CD14-positive monocyte (primary cell): ENCODE measurements around the gene PAQR5. TPM values are rescaled to one million over a fixed set of nuclear protein-coding genes. Genes with fewer than 3 reads are reported as not detected.
A peak's percentile ranks its signal among the peaks of the same experiment; 100 is the strongest.

ENCODE experiments used
- DNase-seq, 3 donors: peaks; one replicate each; pipeline ENCODE4 v3.0.0-alpha.2; 2011 to 2022
- H2AFZ ChIP-seq: 2 replicates; pipeline ENCODE4 v1.6.0; 2012; ENCODE audit warnings: mild to moderate bottlenecking, low read depth, low read length, inconsistent platforms; ENCODE audit not compliant: insufficient read depth, poor library complexity, severe bottlenecking
- H3K27ac ChIP-seq, 2 donors: 1 replicate in 1 of 2; 2 replicates in 1 of 2; pipeline ENCODE4 v1.5.1; 2012 to 2013; ENCODE audit warnings: low read length in 2 of 2, control low read depth in 1 of 2, inconsistent platforms in 1 of 2, low read depth in 1 of 2, mild to moderate bottlenecking in 1 of 2
- H3K27me3 ChIP-seq, 2 donors: one replicate each; pipeline versions ENCODE4 v1.6.0 to v1.6.1; 2011 to 2013; ENCODE audit warnings: low read length in 2 of 2; ENCODE audit not compliant: control insufficient read depth in 2 of 2, insufficient read depth in 2 of 2
- H3K36me3 ChIP-seq, 2 donors: replicated peaks in 1 of 2; 1 replicate in 1 of 2; 2 replicates in 1 of 2; pipeline versions ENCODE4 v1.5.1 to v1.6.1; 2012 to 2013; ENCODE audit warnings: low read length in 2 of 2, control low read depth in 1 of 2, inconsistent platforms in 1 of 2, mild to moderate bottlenecking in 1 of 2; ENCODE audit not compliant: insufficient read depth in 2 of 2, control insufficient read depth in 1 of 2
- H3K4me1 ChIP-seq, 2 donors: 1 replicate in 1 of 2; 2 replicates in 1 of 2; pipeline versions ENCODE4 v1.5.1 to v1.6.1; 2012 to 2013; ENCODE audit warnings: low read length in 2 of 2, control low read depth in 1 of 2, inconsistent platforms in 1 of 2, mild to moderate bottlenecking in 1 of 2, moderate library complexity in 1 of 2; ENCODE audit not compliant: insufficient read depth in 2 of 2, control insufficient read depth in 1 of 2
- H3K4me2 ChIP-seq: replicated peaks from 2 replicates; pipeline ENCODE3; 2012; ENCODE audit warnings: low read length, moderate library complexity, mild to moderate bottlenecking; ENCODE audit not compliant: poor library complexity, severe bottlenecking; ENCODE audit errors: extremely low read depth
- H3K4me3 ChIP-seq, 3 experiments: fragments of 200-600 bp in 1 of 3; sonication (generic) in 1 of 3; replicated peaks in 1 of 3; 1 replicate in 2 of 3; 2 replicates in 1 of 3; pipeline ENCODE4 v1.5.1; 2011 to 2013; ENCODE audit warnings: low read length in 3 of 3, mild to moderate bottlenecking in 3 of 3, control low read depth in 2 of 3, low read depth in 2 of 3, inconsistent platforms in 1 of 3, moderate library complexity in 1 of 3
- H3K79me2 ChIP-seq: 2 replicates; pipeline ENCODE4 v1.6.0; 2012; ENCODE audit warnings: mild to moderate bottlenecking, control low read depth, inconsistent platforms, low read length, moderate library complexity; ENCODE audit not compliant: insufficient read depth
- H3K9ac ChIP-seq: 2 replicates; pipeline ENCODE4 v1.6.0; 2017; ENCODE audit warnings: low read length, mild to moderate bottlenecking; ENCODE audit not compliant: insufficient read depth, poor library complexity, severe bottlenecking
- H3K9me3 ChIP-seq, 2 donors: replicated peaks in 1 of 2; 1 replicate in 1 of 2; 2 replicates in 1 of 2; pipeline versions ENCODE4 v1.5.1 to v1.6.1; 2012 to 2013; ENCODE audit warnings: low read length in 2 of 2, control low read depth in 1 of 2; ENCODE audit not compliant: control insufficient read depth in 1 of 2, insufficient read depth in 1 of 2
- H4K20me1 ChIP-seq: 2 replicates; pipeline ENCODE4 v1.6.0; 2012; ENCODE audit warnings: mild to moderate bottlenecking, low read length, control low read depth, moderate library complexity; ENCODE audit not compliant: insufficient read depth
- H3K27ac Mint-ChIP-seq, 7 donors: one replicate each; pipeline ENCODE4 v1.8.0; 2020; ENCODE audit warnings: mild to moderate bottlenecking in 7 of 7, mixed read lengths in 7 of 7, moderate library complexity in 6 of 7, inconsistent platforms in 2 of 7
- H3K27me3 Mint-ChIP-seq, 3 donors: one replicate each; pipeline ENCODE4 v1.8.0; 2021 to 2022; ENCODE audit warnings: low read depth in 3 of 3, mild to moderate bottlenecking in 3 of 3, mixed read lengths in 3 of 3, moderate library complexity in 3 of 3, inconsistent platforms in 1 of 3
- H3K36me3 Mint-ChIP-seq, 2 donors: one replicate each; pipeline ENCODE4 v1.8.0; 2020; ENCODE audit warnings: mixed read lengths in 2 of 2, inconsistent platforms in 1 of 2, mild to moderate bottlenecking in 1 of 2
- H3K4me1 Mint-ChIP-seq: one replicate; pipeline ENCODE4 v1.8.0; 2020; ENCODE audit warnings: mild to moderate bottlenecking, mixed read lengths
- H3K4me3 Mint-ChIP-seq, 2 donors: one replicate each; pipeline ENCODE4 v1.8.0; 2020; ENCODE audit warnings: mild to moderate bottlenecking in 2 of 2, mixed read lengths in 2 of 2, moderate library complexity in 1 of 2
- H3K9me3 Mint-ChIP-seq, 7 donors: one replicate each; pipeline ENCODE4 v1.8.0; 2020 to 2022; ENCODE audit warnings: mixed read lengths in 7 of 7, mild to moderate bottlenecking in 6 of 7, moderate library complexity in 6 of 7, inconsistent platforms in 2 of 7
- CTCF ChIP-seq: fragments of 200-600 bp; IDR thresholded peaks from one replicate; pipeline ENCODE4 v1.8.0; 2022; ENCODE audit warnings: antibody characterized with exemption, mild to moderate bottlenecking
- WGBS: methylation state at CpG from one replicate; pipeline ENCODE4 v1.1.5; 2013; ENCODE audit warnings: missing lambda C conversion rate; ENCODE audit not compliant: insufficient coverage; 5-methylcytosine and 5-hydroxymethylcytosine counted together
- intact Hi-C, 2 donors: fragments of 100-400 bp; cut with micrococcal nuclease; formaldehyde crosslinking; loops; one replicate each; pipeline versions ENCODE4 v1.15.0 to v1.15.1; 2023
- polyA plus RNA-seq, 3 donors: library from polyadenylated mRNA; depleted of rRNA in 1 of 3; unstranded in 2 of 3; stranded (reverse) in 1 of 3; fragments of 300-500 nt in 2 of 3; fragments of >200 nt in 1 of 3; fragmentation: Illumina TruSeq in 2 of 3; gene quantifications; 1 replicate in 2 of 3; 2 replicates in 1 of 3; pipeline ENCODE4 v1.2.3, GENCODE V29; 2012 to 2021

PAQR5 gene
- polyA plus RNA-seq, 3 donors = not detected

- Mint-ChIP-seq H3K9me3 (peaks cover 0 to 3% (median 0%) of the 10 kb centered on the region in 7 donors), H3K4me1 (peaks cover 25% of the 10 kb centered on the region)
Observed at GRCh38 chr15:69313432-69314000, 14.8 kb downstream of the PAQR5 start.

GRCh38 chr15:69314131-69314530 is 15.4 kb downstream of the PAQR5 start:
- Mint-ChIP-seq H3K4me3 (no peak overlapping the region), H3K36me3 (no peaks in the 10 kb centered on the region), H3K4me1 (peaks cover 26% of the 10 kb centered on the region), H3K27me3 (peaks cover 0 to 7% (median 2%) of the 10 kb centered on the region in 3 donors), H3K9me3 (peaks cover 0 to 3% (median 0%) of the 10 kb centered on the region in 7 donors), H3K27ac (no peak overlapping the region)
- no peak overlapping the region for H3K4me2 ChIP-seq
- no peaks in the 10 kb centered on the region for H3K27me3 ChIP-seq
- intact Hi-C loops = no loop called here
- H3K36me3 ChIP-seq = no peaks in the 10 kb centered on the region
- no peak overlapping the region for H2AFZ ChIP-seq
- no peaks in the 10 kb centered on the region for H3K9me3 ChIP-seq
- WGBS = 100% methylated on average over 3 of the region's 6 CpGs
- H3K27ac ChIP-seq = no peak overlapping the region
- DNase-seq = no peak
- no peak overlapping the region for H3K4me3 ChIP-seq
- peaks cover 12 to 16% of the 10 kb centered on the region in 2 donors for H3K4me1 ChIP-seq
- no peak for TF ChIP-seq CTCF
- no peaks in the 10 kb centered on the region for H4K20me1 ChIP-seq
- H3K79me2 ChIP-seq = no peaks in the 10 kb centered on the region
- H3K9ac ChIP-seq = peak overlapping the region; percentile 4

More at GRCh38 chr15:69313432-69314000, 14.8 kb downstream of the PAQR5 start:
- peak overlapping the region; percentile 19 for H3K4me2 ChIP-seq
- no peak overlapping the region for H3K9ac ChIP-seq
- H3K79me2 ChIP-seq = no peaks in the 10 kb centered on the region
- no peak overlapping the region for H3K27ac ChIP-seq
- H3K36me3 ChIP-seq = no peaks in the 10 kb centered on the region
- H3K36me3 Mint-ChIP-seq = no peaks in the 10 kb centered on the region
- H3K27ac Mint-ChIP-seq = peak overlapping the region in 3 of 7 donors; percentile 46 to 64 (median 58)
- peaks cover 2 to 9% (median 3%) of the 10 kb centered on the region in 3 donors for H3K27me3 Mint-ChIP-seq
- H3K4me3 ChIP-seq = no peak overlapping the region
- peaks cover 12 to 16% of the 10 kb centered on the region in 2 donors for H3K4me1 ChIP-seq
- no peaks in the 10 kb centered on the region for H3K27me3 ChIP-seq
- intact Hi-C loops = no loop called here
- no peak overlapping the region for H2AFZ ChIP-seq
- no peaks in the 10 kb centered on the region for H4K20me1 ChIP-seq
- peak overlapping the region in 1 of 2 donors; percentile 37 for H3K4me3 Mint-ChIP-seq
- TF ChIP-seq CTCF = no peak
- no peaks in the 10 kb centered on the region for H3K9me3 ChIP-seq
- peak in 1 of 3 donors; percentile 7 for DNase-seq
- 19% methylated on average over 6 of the region's 8 CpGs for WGBS
